ENCODE data around the gene TMEM62. TPM values are rescaled to one million over a fixed set of nuclear protein-coding genes. Genes with fewer than 3 reads are reported as not detected.

TMEM62 gene
- total RNA-seq, 4 donors from 2014 or later = 37.1 to 50.0 (median 42.6) TPM

DNA sequence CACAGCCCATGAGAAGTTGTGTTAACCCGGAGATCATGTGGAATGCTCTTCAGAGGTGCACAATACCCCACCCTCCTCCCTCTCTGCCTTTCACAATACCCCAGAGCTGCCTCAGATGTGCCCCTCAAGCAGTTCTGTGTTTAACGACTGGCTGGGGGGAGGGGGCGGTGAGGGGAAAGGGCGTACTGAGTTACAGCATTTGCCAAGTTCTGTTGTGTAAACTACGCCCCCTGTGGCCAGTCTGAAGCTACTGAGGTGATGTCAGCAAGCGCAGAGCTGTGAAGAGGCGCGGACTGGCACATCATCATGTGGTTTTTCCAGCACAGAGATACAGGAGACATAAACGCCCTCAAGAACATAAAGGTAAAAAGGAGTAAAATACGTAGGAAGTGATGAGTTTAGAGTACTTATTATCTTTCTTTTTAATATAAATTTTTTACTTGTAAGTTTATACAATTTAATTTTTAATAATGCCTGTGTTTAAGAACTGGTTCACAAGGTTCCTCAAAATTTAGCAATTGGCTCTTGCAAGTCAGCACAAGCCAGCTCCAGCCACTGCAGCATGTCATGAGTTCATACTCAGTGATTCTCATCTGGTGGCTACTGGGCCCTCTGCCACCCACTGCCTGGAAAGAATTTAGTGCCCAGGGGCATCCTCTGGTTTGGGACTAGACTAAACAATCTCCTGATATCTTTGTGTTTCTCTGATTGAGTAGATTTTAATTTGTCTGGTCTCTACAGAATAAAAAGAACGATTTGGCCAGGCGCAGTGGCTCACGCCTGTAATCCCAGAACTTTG is 85.7 kb downstream of the TMEM62 start:
- no peaks in the 10 kb centered on the region for H3K9me3 ChIP-seq
- H3K4me1 ChIP-seq = no peaks in the 10 kb centered on the region
- 56% methylated on average over 13 of the region's 13 CpGs for WGBS, 2 donors
- no peaks in the 10 kb centered on the region for H3K27me3 ChIP-seq
- intact Hi-C loops (cut with DNase I) = no loop called here
- H3K36me3 ChIP-seq = no peaks in the 10 kb centered on the region
- TF ChIP-seq POLR2A (IDR thresholded peaks at IDR 0.05) = no peak
- TF ChIP-seq, protein P1, sequence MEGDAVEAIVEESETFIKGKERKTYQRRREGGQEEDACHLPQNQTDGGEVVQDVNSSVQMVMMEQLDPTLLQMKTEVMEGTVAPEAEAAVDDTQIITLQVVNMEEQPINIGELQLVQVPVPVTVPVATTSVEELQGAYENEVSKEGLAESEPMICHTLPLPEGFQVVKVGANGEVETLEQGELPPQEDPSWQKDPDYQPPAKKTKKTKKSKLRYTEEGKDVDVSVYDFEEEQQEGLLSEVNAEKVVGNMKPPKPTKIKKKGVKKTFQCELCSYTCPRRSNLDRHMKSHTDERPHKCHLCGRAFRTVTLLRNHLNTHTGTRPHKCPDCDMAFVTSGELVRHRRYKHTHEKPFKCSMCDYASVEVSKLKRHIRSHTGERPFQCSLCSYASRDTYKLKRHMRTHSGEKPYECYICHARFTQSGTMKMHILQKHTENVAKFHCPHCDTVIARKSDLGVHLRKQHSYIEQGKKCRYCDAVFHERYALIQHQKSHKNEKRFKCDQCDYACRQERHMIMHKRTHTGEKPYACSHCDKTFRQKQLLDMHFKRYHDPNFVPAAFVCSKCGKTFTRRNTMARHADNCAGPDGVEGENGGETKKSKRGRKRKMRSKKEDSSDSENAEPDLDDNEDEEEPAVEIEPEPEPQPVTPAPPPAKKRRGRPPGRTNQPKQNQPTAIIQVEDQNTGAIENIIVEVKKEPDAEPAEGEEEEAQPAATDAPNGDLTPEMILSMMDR (IDR thresholded peaks at IDR 0.05) = no peak
- H3K27ac ChIP-seq = no peak overlapping the region
- no peak overlapping the region for H3K4me3 ChIP-seq (replicated peaks in 1 of 3)
- DNase-seq = no peak

- intact Hi-C loops (cut with DNase I) = no loop called here
- no peak overlapping the region for H3K27ac ChIP-seq
- no peaks in the 10 kb centered on the region for H3K27me3 ChIP-seq
- no peaks in the 10 kb centered on the region for H3K4me1 ChIP-seq
- H3K36me3 ChIP-seq = no peaks in the 10 kb centered on the region
- TF ChIP-seq POLR2A (IDR thresholded peaks at IDR 0.05) = no peak
- TF ChIP-seq, protein P1 (IDR thresholded peaks at IDR 0.05) = no peak
- no peak overlapping the region for H3K4me3 ChIP-seq (replicated peaks in 1 of 3)
- H3K9me3 ChIP-seq = no peaks in the 10 kb centered on the region
- no peak for DNase-seq
- WGBS, 2 donors = 80 to 81% methylated on average over 16 of the region's 16 CpGs
These were observed 86.8 kb downstream of the TMEM62 start for GRCh38 chr15:43219929-43220928.

DNA sequence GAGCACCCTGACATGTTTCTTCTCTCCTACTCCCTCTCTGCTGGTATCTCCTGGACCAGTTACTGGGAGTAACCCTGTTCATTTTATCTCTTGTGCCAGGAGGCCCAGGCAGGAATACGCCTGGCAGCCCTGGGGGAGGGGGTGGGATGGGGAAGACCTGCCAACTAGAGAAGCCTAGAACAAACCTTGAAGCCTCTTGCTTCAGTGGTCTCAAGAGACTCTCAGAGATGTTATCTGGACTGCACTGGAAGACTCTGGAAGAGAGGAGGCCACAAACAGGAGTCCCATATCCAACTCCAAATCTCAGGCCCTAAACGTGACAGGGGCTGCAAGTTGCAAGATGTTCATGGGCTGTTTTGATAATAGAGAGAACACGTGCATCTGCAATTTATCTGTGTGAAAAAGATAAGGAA is 87.6 kb downstream of the TMEM62 start, which contains the start of gene EPB42:
Gene EPB42 (minus strand): TSS at position 28 of the 413 bp plus-strand sequence. CDS start 193 bp downstream, outside the sequence.
- peak; percentile 62 for DNase-seq
- WGBS, 2 donors = 42 to 46% methylated on average over 3 of the region's 3 CpGs
- TF ChIP-seq, protein P1 (IDR thresholded peaks at IDR 0.05) = no peak
- TF ChIP-seq POLR2A (IDR thresholded peaks at IDR 0.05) = no peak
- Histone ChIP-seq H3K27ac (peak within 1 kb of the TSS in 1 of 3 donors; percentile 46), H3K9me3 (no peaks in the 10 kb centered on the region), H3K4me3 (replicated peaks in 1 of 3) (no peak within 1 kb of the TSS), H3K36me3 (no peaks in the 10 kb centered on the region), H3K27me3 (no peaks in the 10 kb centered on the region), H3K4me1 (no peaks in the 10 kb centered on the region)
- intact Hi-C loops (cut with DNase I) = no loop called here

DNA sequence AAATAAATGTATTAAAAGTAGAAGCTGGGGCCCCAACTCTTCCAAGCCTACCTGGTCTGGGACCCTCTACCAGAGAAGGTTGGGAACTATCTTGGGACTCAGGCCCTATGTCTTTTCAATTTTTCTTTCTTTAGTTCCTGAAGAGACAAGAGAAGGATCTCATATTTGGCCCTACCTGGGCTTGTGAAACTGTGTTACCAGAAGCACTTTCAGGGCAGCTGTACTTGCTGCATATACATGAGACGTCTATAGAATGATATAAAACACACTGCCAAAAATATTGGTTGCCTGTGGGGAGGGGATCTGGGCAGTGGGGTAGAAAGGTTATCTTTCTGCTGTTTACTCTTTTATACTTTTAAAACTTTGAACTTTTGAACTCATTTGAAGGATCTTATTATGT is 88.0 kb downstream of the TMEM62 start:
- Histone ChIP-seq H3K27ac (peak overlapping the region in 1 of 3 donors; percentile 46), H3K9me3 (no peaks in the 10 kb centered on the region), H3K4me1 (no peaks in the 10 kb centered on the region), H3K36me3 (no peaks in the 10 kb centered on the region), H3K4me3 (replicated peaks in 1 of 3) (no peak overlapping the region), H3K27me3 (no peaks in the 10 kb centered on the region)
- TF ChIP-seq, protein P1 (IDR thresholded peaks at IDR 0.05) = no peak
- TF ChIP-seq POLR2A (IDR thresholded peaks at IDR 0.05) = no peak
- DNase-seq = no peak
- intact Hi-C loops (cut with DNase I) = no loop called here
- WGBS, 2 donors = 76 to 91% methylated on average over 1 of the region's 1 CpG
